ENCODE data around the gene USP8.
"Not testable (repeated sequence)": the region's sequence is repeated elsewhere in the genome, so short reads cannot be mapped to it uniquely, and the experiment has no call there.

Gene USP8

DNA sequence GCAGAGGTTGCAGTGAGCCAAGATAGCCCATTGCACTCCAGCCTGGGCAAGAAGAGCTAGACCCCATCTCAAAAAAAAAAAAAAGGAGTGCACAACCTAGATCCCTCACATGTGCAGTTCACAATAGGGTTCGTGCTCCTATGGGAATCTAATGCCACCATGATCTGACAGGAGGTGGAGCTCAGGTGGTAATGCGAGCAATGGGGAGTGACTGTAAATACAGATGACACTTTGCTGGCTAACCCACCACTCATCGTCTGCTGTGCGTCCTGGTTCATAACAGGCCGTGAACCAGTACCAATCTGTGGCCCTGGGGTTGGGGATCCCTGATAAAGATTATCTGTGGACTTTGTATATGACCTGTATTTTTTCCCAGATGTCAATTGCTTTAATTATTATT lies 16.7 kb downstream of the USP8 start:
- DNase-seq (ENCODE audit: low read depth), result no peak

GRCh38 chr15:50452927-50453326 lies 28.7 kb downstream of the USP8 start:
- DNase-seq (ENCODE audit: low read depth), result no peak

DNA sequence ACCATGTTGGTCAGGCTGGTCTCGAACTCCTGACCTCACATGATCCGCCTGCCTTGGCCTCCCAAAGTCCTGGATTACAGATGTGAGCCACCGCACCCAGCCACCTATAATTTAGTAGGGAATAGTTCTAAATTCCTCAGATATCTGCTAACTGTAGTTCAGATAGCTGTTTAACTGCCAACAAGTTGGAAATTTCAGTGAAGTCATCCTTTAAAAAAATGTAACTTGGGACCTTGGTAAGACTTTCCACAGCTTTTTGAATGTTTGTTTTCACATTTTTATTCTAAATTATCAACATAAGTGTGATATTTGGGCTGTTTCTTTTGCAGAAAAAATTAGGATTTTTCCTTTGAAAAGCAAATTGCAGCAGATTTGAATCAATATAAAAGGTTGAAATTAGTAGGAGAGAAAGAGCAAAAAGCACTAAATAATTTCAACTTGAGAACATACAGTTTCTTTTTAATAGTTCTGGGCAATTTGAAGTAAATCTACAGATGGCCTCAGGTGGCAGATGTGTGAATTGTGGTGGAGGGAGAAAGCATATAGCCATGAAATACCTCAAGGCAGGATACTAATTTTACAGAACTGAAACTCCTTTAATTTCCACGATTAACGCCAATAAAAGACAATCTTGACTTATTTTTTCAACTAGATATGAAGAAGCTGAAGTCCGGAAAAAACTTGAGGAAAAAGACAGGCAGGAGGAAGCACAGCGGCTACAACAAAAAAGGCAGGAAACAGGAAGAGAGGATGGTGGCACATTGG lies 34.3 kb downstream of the USP8 start:
- DNase-seq (ENCODE audit: low read depth), result no peak

DNA sequence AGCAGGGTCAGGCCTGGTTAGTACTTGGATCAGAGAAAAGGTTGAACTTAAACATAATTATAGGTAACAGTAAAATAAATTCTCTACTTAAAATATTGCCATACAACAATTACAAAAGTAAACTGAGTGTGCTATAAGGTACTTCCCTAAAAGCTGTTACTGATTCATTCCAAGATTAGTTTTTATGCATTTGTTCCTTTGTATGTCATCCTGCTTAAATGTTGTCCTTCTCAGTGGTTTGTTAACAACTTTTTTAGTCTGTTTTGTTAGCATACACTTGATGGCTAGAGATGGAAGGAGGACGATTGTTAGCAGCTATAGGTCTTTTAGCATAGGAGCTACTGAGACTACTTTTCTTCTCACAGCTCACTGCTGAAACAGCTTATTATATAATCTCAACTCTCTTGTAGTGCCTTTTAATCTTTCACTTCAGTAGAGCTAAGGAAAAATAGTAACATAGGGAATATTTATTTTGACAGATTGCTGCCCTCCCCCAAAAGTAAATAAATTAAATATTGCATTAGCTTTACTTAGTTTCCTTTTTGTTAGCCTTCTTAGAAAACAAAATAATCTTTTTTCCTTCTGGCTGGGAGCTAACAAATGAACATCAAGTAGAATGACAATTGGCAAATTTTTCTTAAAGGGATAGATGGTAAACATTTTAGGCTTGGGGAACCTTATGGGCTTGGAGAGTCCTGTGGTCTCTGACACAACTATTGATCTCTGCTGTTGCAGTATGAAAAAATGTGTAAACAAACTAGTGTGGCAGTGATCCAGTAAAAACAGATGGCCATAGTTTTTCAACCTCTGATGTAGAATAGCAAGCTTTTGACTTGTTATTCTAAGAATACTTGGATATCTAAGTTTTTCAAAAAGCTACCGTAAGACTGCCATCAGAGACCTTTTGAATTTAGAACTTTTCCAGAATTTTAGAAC lies 39.5 kb downstream of the USP8 start:
- DNase-seq (ENCODE audit: low read depth), result no peak

DNA sequence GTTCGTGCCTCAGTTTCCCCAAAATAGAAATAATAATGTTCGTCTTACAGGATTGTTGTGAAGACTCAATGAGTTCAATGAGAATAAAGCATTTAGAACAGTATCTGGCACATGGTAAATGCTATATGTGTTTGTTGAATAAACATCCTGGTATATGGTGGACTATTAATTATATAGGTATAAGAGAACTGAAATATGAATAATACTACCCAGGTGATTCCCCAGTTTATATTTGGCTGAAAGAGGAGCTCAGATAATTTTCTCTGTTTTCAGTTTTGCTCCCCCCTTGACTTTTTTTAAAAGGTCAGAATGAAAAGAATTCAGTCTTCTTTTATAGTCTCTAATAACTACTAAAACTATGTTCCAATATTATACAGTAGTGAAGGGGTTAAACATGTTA lies 46.9 kb downstream of the USP8 start:
- no peak for DNase-seq (ENCODE audit: low read depth)

DNA sequence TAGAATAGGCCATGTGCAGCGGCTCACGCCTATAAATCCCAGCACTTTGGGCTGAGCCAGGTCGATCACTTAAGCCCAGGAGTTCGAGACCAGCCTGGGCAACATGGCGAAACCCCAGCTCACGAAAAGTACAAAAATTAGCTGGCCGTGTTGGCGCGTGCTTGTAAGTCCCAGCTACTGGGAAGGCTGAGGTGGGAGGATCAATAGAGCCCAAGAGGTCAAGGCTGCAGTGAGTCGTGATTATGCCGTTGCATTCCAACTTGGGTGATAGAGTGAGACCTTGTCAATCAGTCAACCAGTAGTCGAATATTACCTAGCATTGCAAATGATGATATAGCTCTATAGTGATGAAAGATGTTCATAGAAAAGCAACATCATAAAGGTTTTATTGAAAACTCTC lies 51.9 kb downstream of the USP8 start:
- DNase-seq (ENCODE audit: low read depth), result no peak

GRCh38 chr15:50484781-50485180 lies 60.6 kb downstream of the USP8 start:
- no peak for DNase-seq (ENCODE audit: low read depth)

GRCh38 chr15:50485389-50485788 lies 61.2 kb downstream of the USP8 start:
- DNase-seq (ENCODE audit: low read depth), result no peak

- DNase-seq (ENCODE audit: low read depth), result no peak
Measured at GRCh38 chr15:50487287-50487686, 63.1 kb downstream of the USP8 start.

DNA sequence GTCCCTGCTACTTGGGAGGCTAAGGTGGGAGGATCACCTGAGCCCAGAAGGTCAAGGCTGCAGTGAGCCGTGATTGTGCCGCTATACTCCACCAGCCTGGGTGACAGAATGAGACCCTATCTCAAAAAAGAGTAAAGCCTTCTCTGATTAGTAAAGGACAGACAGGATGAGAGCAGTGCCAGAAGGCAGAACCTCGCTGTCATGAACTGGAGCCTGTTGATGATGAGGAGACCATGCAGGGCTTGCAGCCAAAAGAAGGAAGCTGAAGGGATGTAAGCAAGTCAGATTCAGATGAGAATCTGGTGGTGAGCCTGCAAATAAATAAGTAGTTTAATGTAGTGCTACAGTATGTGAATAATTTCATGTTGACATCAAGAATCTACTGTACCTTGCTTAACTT lies 69.4 kb downstream of the USP8 start:
- no peak for DNase-seq (ENCODE audit: low read depth)

GRCh38 chr15:50494547-50494946 lies 70.3 kb downstream of the USP8 start:
- DNase-seq (ENCODE audit: low read depth), result not testable (repeated sequence)

DNA sequence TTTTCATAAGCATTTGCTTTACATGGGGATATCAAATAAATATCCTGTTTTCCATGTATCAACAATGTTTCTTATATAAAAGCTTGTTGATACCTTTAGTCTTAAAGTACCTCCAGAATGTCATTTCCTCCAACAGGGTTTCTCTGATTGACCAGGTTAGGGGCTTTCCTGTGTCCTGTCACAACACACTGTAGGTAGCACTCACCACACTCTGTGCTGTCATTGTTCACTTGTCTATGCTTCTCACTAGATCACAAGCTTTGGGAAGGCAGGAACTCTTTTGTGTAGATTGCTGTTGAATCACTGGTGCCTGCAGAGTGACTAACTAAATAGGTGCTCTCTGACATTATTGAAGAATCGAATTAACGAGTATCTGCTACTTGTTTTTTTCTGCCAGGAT lies 72.5 kb downstream of the USP8 start:
- no peak for DNase-seq (ENCODE audit: low read depth)

GRCh38 chr15:50500352-50500751 lies 76.1 kb downstream of the USP8 start:
- no peak for DNase-seq (ENCODE audit: low read depth)

GRCh38 chr15:50501815-50502214 lies 77.6 kb downstream of the USP8 start:
- no peak for DNase-seq (ENCODE audit: low read depth)

DNA sequence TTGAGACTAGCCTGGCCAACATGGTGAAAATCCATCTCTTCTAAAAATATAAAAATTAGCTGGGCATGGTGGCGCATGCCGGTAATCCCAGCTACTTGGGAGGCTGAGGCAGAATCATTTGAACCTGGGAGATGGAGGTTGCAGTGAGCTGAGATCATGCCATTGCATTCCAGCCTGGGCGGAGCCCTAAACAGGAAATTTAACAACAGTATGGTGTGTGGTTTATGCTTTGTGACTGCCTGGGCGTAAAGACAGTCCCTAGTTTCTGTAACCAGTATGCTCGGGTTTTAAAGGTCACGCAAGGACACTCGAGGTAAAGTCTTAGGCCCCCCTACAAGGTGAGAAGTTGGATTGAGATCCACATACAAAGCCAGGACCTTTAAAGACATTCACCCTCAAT lies 78.9 kb downstream of the USP8 start:
- no peak for DNase-seq (ENCODE audit: low read depth)

DNA sequence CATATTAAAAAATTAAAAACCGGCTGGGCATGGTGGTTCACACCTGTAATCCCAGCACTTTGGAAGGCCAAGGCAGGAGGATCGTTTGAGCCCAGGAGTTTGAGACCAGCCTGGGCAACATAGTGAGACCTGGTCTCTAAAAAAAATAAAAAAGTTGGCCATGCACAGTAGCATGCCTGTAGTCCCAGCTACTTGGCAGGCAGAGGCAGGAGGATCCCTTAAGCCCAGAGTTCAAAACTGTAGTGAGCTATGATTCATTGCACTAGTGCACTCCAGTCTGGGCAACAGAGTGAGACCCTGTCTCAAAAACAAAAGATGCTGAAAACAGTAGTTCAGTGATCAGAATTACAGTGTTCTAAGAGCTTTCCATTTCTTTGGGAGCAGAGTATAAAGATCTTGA lies 81.5 kb downstream of the USP8 start:
- not testable (repeated sequence) for DNase-seq (ENCODE audit: low read depth)

- DNase-seq (ENCODE audit: low read depth), result no peak
Measured at GRCh38 chr15:50506121-50506520, 81.9 kb downstream of the USP8 start.

- DNase-seq (ENCODE audit: low read depth), result no peak
Measured at GRCh38 chr15:50513001-50513400, 88.8 kb downstream of the USP8 start.

GRCh38 chr15:50519740-50520425 lies 95.7 kb downstream of the USP8 start:
- no peak for DNase-seq (ENCODE audit: low read depth)

DNA sequence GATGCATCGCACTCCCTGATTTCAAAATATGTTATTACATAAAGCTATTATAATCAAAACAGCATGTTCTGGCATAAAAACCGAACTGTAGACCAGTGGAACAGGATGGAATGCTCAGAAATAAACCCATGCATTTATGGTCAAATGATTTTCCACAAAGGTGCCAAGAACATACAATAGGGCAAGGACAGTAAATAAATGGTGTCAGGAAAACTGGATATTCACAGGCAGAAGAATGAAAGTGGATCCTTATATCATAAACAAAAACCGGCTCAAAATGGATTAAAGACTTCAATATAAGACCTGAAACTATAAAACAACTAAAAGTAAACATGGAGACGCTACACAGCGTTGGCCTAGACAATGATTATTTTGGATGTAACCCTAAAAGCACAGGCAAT lies 99.6 kb downstream of the USP8 start:
- peak; percentile 25 for DNase-seq (ENCODE audit: low read depth)

DNA sequence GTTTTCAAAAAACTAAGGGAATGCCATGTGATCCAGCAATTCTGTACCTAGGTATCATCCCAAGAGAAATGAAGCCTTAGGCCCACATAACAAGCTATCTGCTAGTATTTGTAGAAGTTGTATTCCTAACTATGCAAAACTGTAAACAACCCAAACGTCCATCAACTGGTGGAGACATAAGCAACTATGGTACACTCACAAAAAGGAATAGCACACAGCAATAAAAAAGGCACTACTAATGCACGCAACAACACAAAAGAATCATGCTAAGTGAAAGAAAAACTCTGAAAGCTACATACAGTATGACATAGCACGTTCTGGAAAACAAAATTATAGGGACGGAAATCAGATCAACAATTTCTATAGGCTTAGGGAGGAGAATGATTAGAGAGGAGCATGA lies 107.0 kb downstream of the USP8 start:
- no peak for DNase-seq (ENCODE audit: low read depth)

DNA sequence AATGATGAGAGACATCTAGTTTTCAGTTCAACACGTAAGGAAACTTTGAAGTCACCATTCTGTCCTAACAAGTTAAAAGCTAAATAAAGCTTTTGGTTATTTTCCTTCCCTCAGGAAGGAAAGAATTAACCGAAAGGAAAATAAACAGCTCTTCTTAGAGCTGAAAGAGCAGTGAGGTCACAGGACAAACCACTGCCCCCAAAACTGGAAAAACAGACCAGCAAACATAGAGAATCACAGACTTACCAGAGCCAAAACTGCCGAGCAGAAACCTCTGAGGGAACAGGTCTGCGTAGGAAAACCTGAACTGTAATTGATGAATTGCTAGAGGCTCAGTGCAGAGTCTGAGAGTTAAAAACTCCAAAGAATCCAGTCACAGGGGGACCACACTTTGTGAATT lies 107.6 kb downstream of the USP8 start:
- peak; percentile 12 for DNase-seq (ENCODE audit: low read depth)

DNA sequence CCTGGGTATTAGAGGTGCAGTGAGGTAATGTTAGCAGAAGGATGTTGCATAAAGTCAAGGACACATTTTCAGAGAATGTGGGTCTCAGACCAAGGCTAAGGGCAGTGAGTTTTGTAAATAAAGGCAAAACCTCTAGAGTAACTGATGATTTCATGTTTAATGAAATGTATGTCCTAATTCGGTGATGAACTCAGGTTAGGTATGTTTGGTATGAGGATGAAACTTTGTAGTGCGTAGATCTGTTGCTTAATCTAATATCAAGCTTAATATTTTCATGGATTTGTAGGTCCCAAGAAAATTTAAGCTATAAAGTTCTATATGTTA lies 118.6 kb downstream of the USP8 start:
- no peak for DNase-seq (ENCODE audit: low read depth)
